HCT116 (cell line): ENCODE measurements around the gene DRAM1. TPM values are rescaled to one million over a fixed set of nuclear protein-coding genes. Genes with fewer than 3 reads are reported as not detected.

ENCODE experiments used
- ATAC-seq: fragments of 200-7000 bp; cut with Tn5 transposase; 2 replicates; pipeline ENCODE4 v1.9.1; 2020; ENCODE audit warnings: mild to moderate bottlenecking, moderate library complexity
- BruUV-seq: library from RNA; stranded (reverse); fragments of 400-500 nt; replicated peaks from 2 replicates; lab custom pipeline; 2021; lab: Mats Ljungman, UMichigan
- CTCF ChIA-PET: fragments of 300-600 bp; sonication (Branson Sonifier 250); formaldehyde crosslinking; loops from one replicate; lab custom pipeline; 2021; ENCODE audit warnings: antibody characterized with exemption; lab: Charles Lee
- POLR2A ChIA-PET: fragments of 300-600, 350-600 bp; sonication (Branson Sonifier 250); formaldehyde crosslinking; loops from one replicate; lab custom pipeline; 2021; ENCODE audit warnings: antibody characterized with exemption; lab: Charles Lee
- RAD21 ChIA-PET, 2 experiments: fragments of 300-600 bp; sonication (Branson Sonifier 250); formaldehyde crosslinking; loops; one replicate each; lab custom pipeline; 2023; ENCODE audit warnings: low total read pairs in 2 of 2; ENCODE audit not compliant: uncharacterized antibody in 2 of 2, unreplicated experiment in 2 of 2, low non-redundant PET in 1 of 2; lab: Charles Lee
- DNase-seq: peaks from one replicate; pipeline ENCODE4 v3.0.0-alpha.2; 2010; ENCODE audit warnings: low read depth, low spot score
- H2AFZ ChIP-seq: fragments of 200-600 bp; shearing (Covaris generic), sonication (generic); 2 replicates; pipeline ENCODE4 v1.6.1; 2017; ENCODE audit warnings: low read depth, mixed run types, mixed read lengths, antibody characterized with exemption, low read length; ENCODE audit not compliant: poor library complexity, severe bottlenecking
- H3K27ac ChIP-seq: 2 replicates; pipeline ENCODE4 v1.5.1; 2012; ENCODE audit warnings: low read depth, low read length
- H3K27me3 ChIP-seq: fragments of 200-600 bp; sonication (generic); 2 replicates; pipeline ENCODE4 v1.6.1; 2016; ENCODE audit warnings: mixed run types, low read length, mixed read lengths; ENCODE audit not compliant: insufficient read depth
- H3K36me3 ChIP-seq, 2 experiments: fragments of 200-500 bp in 1 of 2; fragments of 200-600 bp in 1 of 2; sonication (Bioruptor generic) in 1 of 2; sonication (generic) in 1 of 2; 2 replicates each; pipeline versions ENCODE4 v1.5.1 to v1.6.1; 2014 to 2016; ENCODE audit warnings: low read length in 2 of 2, inconsistent platforms in 1 of 2, mixed read lengths in 1 of 2, mixed run types in 1 of 2; ENCODE audit not compliant: insufficient read depth in 2 of 2, control insufficient read depth in 1 of 2
- H3K4me1 ChIP-seq, 2 experiments: fragments of 200-600 bp in 1 of 2; sonication (generic) in 1 of 2; 2 replicates each; pipeline versions ENCODE4 v1.5.1 to v1.6.1; 2012 to 2017; ENCODE audit warnings: low read length in 2 of 2, inconsistent platforms in 1 of 2, mild to moderate bottlenecking in 1 of 2, mixed read lengths in 1 of 2, mixed run types in 1 of 2, moderate library complexity in 1 of 2; ENCODE audit not compliant: insufficient read depth in 2 of 2, control insufficient read depth in 1 of 2
- H3K4me2 ChIP-seq: fragments of 200-600 bp; sonication (generic); 2 replicates; pipeline ENCODE4 v1.6.1; 2017; ENCODE audit warnings: mixed run types, low read length, mixed read lengths
- H3K4me3 ChIP-seq, 2 experiments: fragments of 200-600 bp in 1 of 2; sonication (generic) in 1 of 2; replicated peaks in 1 of 2; 2 replicates each; pipeline ENCODE4 v1.5.1; 2011 to 2016; ENCODE audit warnings: low read length in 2 of 2, control low read depth in 1 of 2, low read depth in 1 of 2, mild to moderate bottlenecking in 1 of 2, mixed read lengths in 1 of 2, mixed run types in 1 of 2
- H3K79me2 ChIP-seq: fragments of 200-600 bp; sonication (generic); 2 replicates; pipeline ENCODE4 v1.6.1; 2017; ENCODE audit warnings: mild to moderate bottlenecking, mixed run types, low read length, moderate library complexity, mixed read lengths; ENCODE audit not compliant: insufficient read depth
- H3K9ac ChIP-seq: fragments of 200-600 bp; sonication (generic); 2 replicates; pipeline ENCODE4 v1.6.1; 2016; ENCODE audit warnings: low read length, mixed read lengths
- H3K9me2 ChIP-seq: fragments of 200-600 bp; sonication (generic), shearing (Covaris generic); 2 replicates; pipeline ENCODE4 v1.6.1; 2017; ENCODE audit warnings: mixed run types, mild to moderate bottlenecking, moderate library complexity; ENCODE audit not compliant: insufficient read depth
- H3K9me3 ChIP-seq, 2 experiments: fragments of 200-500 bp in 1 of 2; fragments of 200-600 bp in 1 of 2; sonication (Bioruptor generic) in 1 of 2; sonication (generic) in 1 of 2; 2 replicates each; pipeline ENCODE4 v1.6.1; 2014 to 2017; ENCODE audit warnings: low read length in 2 of 2, mixed read lengths in 2 of 2, inconsistent platforms in 1 of 2, low read depth in 1 of 2, mild to moderate bottlenecking in 1 of 2, mixed run types in 1 of 2, moderate library complexity in 1 of 2; ENCODE audit not compliant: control insufficient read depth in 1 of 2, insufficient read depth in 1 of 2
- H4K20me1 ChIP-seq: fragments of 200-600 bp; sonication (generic), shearing (Covaris generic); 2 replicates; pipeline ENCODE4 v1.6.1; 2017; ENCODE audit warnings: mixed run types, mild to moderate bottlenecking, moderate library complexity; ENCODE audit not compliant: insufficient read depth
- CEBPB ChIP-seq: IDR thresholded peaks from 2 replicates; pipeline ENCODE4 v1.6.1; 2012; ENCODE audit warnings: low read depth
- EGR1 ChIP-seq: IDR thresholded peaks from 2 replicates; pipeline ENCODE4 v1.6.1; 2012; ENCODE audit warnings: low read depth
- ELF1 ChIP-seq: IDR thresholded peaks from 2 replicates; pipeline ENCODE4 v1.6.1; 2012; ENCODE audit warnings: low read depth, borderline replicate concordance
- EZH2 ChIP-seq: fragments of 200-600 bp; sonication (generic); IDR thresholded peaks from 2 replicates; pipeline ENCODE4 v1.6.1; 2017; ENCODE audit warnings: antibody characterized with exemption, mixed run types
- EZH2phosphoT487 ChIP-seq: fragments of 200-600 bp; IDR thresholded peaks from 2 replicates; pipeline ENCODE4 v1.6.1; 2018; ENCODE audit warnings: antibody characterized with exemption, borderline replicate concordance
- FOSL1 ChIP-seq: IDR thresholded peaks from 2 replicates; pipeline ENCODE4 v1.6.1; 2012; ENCODE audit warnings: low read depth
- JUND ChIP-seq: IDR thresholded peaks from 2 replicates; pipeline ENCODE4 v1.6.1; 2012
- POLR2A ChIP-seq: IDR thresholded peaks from 2 replicates; pipeline ENCODE4 v1.7.0; 2011; ENCODE audit warnings: borderline replicate concordance; ENCODE audit not compliant: insufficient read depth, insufficient read length; ENCODE audit errors: extremely low read depth
- POLR2AphosphoS5 ChIP-seq: IDR thresholded peaks from 2 replicates; pipeline ENCODE4 v1.6.1; 2011; ENCODE audit warnings: mild to moderate bottlenecking, low read depth, low read length, moderate library complexity
- SIN3A ChIP-seq: IDR thresholded peaks from 2 replicates; pipeline ENCODE4 v1.6.1; 2012; ENCODE audit warnings: low read depth
- SP1 ChIP-seq: IDR thresholded peaks from 2 replicates; pipeline ENCODE4 v1.6.1; 2012; ENCODE audit warnings: low read depth
- TCF7L2 ChIP-seq: IDR thresholded peaks from 2 replicates; pipeline ENCODE4 v1.7.0; 2011; ENCODE audit warnings: borderline replicate concordance, inconsistent platforms; ENCODE audit not compliant: insufficient read depth, insufficient read length; ENCODE audit errors: extremely low read depth
- YY1 ChIP-seq: IDR thresholded peaks from 2 replicates; pipeline ENCODE4 v1.6.1; 2011; ENCODE audit warnings: low read length, low read depth, moderate library complexity, mild to moderate bottlenecking; ENCODE audit not compliant: insufficient replicate concordance; ENCODE audit errors: extremely low read depth
- ZFX ChIP-seq: fragments of 450-650 bp; IDR thresholded peaks from 2 replicates; pipeline ENCODE4 v1.6.1; 2017
- intact Hi-C: fragments of 100-400 bp; cut with micrococcal nuclease; formaldehyde crosslinking; loops from 2 replicates; pipeline ENCODE4 v1.10.0; 2022
- total RNA-seq: library from RNA; stranded (reverse); gene quantifications from one replicate; pipeline ENCODE4 v1.2.1, GENCODE V29; 2021; ENCODE audit not compliant: unreplicated experiment
- TF ChIP-seq, protein P1 (sequence below), 3 experiments: fragments of 200-600 bp in 1 of 3; sonication (generic) in 1 of 3; IDR thresholded peaks in 2 of 3; conservative IDR thresholded peaks in 1 of 3; 2 replicates each; pipeline ENCODE4 v1.5.1; 2012 to 2017; ENCODE audit warnings: low read depth in 2 of 3, low read length in 2 of 3, antibody characterized with exemption in 1 of 3, borderline replicate concordance in 1 of 3, control low read depth in 1 of 3, mild to moderate bottlenecking in 1 of 3, mixed read lengths in 1 of 3, mixed run types in 1 of 3, moderate library complexity in 1 of 3; ENCODE audit not compliant: insufficient read depth in 1 of 3
- TF ChIP-seq, protein P2 (sequence below): IDR thresholded peaks from 2 replicates; pipeline ENCODE4 v1.6.1; 2011; ENCODE audit warnings: mild to moderate bottlenecking, low read length, moderate library complexity; ENCODE audit not compliant: insufficient replicate concordance; ENCODE audit errors: extremely low read depth
- TF ChIP-seq, protein P3 (sequence below): IDR thresholded peaks from 2 replicates; pipeline ENCODE4 v1.6.1; 2012; ENCODE audit warnings: low read depth
- TF ChIP-seq, protein P4 (sequence below): IDR thresholded peaks from 2 replicates; pipeline ENCODE4 v1.6.1; 2012

DRAM1 gene
- total RNA-seq, 1 experiment from 2014 or later = 20.3 TPM

DNA sequence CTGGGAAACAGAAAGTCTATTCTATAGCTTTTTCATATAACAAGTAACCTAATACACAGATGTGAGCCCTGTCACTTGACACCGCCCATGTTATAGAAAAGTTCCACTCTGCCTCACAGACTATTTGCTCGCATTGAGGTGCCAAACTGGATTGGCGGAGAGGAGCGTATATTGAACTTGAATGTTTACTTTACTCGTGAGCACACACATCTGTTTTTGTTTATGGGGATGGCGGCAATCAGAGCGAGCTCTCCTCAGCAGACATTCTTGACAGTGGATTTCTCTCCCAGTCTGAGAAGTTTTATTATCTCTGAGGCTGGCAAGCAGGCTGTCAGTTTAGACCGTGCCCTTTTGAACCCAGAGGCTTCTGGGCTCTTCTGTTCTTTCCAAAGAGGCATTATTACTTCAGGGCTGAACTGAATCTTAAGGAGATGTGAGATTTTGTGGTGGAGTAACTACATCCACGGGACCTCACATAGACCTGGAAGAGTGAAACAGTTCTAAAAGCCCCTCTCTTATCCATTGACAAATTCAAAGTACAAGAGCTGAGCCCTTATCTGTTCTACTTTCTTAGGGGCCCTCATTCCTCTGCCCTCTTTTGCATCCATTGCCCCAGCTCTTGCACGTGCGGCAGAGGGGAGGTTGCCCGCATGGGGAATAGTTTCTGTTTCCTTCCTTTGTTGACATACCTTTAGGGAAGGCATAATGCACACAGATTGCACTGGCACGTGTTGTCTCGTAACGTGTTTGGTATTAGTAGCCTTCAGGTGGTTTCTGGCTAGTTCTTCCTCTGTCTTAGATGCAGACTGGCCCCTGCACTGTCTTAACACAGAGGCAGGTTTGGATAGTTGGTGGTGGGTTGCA, 68.2 kb downstream of the DRAM1 start:
- Histone ChIP-seq H3K4me1 (no peaks in the 10 kb centered on the region), H3K9me3 (no peaks in the 10 kb centered on the region), H3K36me3 (no peaks in the 10 kb centered on the region), H3K9me2 (no peaks in the 10 kb centered on the region), H3K4me3 (no peak overlapping the region), H3K9ac (no peak overlapping the region), H3K27ac (no peak overlapping the region), H4K20me1 (no peaks in the 10 kb centered on the region), H3K4me2 (no peak overlapping the region), H3K27me3 (peaks cover 7% of the 10 kb centered on the region; the same call in 1 of the 2 replicates), H3K79me2 (no peaks in the 10 kb centered on the region)
- POLR2A ChIA-PET = no interaction called here
- CTCF ChIA-PET = no interaction called here
- intact Hi-C loops = no loop called here
- no peak for ATAC-seq
- DNase-seq = no peak
- BruUV-seq = no TSS peak
- RAD21 ChIA-PET = no interaction called here
- TF ChIP-seq SP1 = no peak
- no peak for TF ChIP-seq ZFX
- no peak for TF ChIP-seq CEBPB
- TF ChIP-seq EZH2 = no peak
- no peak for TF ChIP-seq EZH2phosphoT487
- TF ChIP-seq POLR2A = no peak
- TF ChIP-seq FOSL1 = no peak
- TF ChIP-seq, protein P1, sequence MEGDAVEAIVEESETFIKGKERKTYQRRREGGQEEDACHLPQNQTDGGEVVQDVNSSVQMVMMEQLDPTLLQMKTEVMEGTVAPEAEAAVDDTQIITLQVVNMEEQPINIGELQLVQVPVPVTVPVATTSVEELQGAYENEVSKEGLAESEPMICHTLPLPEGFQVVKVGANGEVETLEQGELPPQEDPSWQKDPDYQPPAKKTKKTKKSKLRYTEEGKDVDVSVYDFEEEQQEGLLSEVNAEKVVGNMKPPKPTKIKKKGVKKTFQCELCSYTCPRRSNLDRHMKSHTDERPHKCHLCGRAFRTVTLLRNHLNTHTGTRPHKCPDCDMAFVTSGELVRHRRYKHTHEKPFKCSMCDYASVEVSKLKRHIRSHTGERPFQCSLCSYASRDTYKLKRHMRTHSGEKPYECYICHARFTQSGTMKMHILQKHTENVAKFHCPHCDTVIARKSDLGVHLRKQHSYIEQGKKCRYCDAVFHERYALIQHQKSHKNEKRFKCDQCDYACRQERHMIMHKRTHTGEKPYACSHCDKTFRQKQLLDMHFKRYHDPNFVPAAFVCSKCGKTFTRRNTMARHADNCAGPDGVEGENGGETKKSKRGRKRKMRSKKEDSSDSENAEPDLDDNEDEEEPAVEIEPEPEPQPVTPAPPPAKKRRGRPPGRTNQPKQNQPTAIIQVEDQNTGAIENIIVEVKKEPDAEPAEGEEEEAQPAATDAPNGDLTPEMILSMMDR (IDR thresholded peaks at IDR 0.05 in 2 of 3, conservative IDR thresholded peaks at IDR 0.05 in 1 of 3; ENCODE audit: borderline replicate concordance in 1 of 3, insufficient read depth in 1 of 3, low read depth in 2 of 3, low read length in 2 of 3) = no peak
- TF ChIP-seq, protein P2, sequence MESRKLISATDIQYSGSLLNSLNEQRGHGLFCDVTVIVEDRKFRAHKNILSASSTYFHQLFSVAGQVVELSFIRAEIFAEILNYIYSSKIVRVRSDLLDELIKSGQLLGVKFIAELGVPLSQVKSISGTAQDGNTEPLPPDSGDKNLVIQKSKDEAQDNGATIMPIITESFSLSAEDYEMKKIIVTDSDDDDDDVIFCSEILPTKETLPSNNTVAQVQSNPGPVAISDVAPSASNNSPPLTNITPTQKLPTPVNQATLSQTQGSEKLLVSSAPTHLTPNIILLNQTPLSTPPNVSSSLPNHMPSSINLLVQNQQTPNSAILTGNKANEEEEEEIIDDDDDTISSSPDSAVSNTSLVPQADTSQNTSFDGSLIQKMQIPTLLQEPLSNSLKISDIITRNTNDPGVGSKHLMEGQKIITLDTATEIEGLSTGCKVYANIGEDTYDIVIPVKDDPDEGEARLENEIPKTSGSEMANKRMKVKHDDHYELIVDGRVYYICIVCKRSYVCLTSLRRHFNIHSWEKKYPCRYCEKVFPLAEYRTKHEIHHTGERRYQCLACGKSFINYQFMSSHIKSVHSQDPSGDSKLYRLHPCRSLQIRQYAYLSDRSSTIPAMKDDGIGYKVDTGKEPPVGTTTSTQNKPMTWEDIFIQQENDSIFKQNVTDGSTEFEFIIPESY = no peak
- TF ChIP-seq SIN3A = no peak
- TF ChIP-seq, protein P3, sequence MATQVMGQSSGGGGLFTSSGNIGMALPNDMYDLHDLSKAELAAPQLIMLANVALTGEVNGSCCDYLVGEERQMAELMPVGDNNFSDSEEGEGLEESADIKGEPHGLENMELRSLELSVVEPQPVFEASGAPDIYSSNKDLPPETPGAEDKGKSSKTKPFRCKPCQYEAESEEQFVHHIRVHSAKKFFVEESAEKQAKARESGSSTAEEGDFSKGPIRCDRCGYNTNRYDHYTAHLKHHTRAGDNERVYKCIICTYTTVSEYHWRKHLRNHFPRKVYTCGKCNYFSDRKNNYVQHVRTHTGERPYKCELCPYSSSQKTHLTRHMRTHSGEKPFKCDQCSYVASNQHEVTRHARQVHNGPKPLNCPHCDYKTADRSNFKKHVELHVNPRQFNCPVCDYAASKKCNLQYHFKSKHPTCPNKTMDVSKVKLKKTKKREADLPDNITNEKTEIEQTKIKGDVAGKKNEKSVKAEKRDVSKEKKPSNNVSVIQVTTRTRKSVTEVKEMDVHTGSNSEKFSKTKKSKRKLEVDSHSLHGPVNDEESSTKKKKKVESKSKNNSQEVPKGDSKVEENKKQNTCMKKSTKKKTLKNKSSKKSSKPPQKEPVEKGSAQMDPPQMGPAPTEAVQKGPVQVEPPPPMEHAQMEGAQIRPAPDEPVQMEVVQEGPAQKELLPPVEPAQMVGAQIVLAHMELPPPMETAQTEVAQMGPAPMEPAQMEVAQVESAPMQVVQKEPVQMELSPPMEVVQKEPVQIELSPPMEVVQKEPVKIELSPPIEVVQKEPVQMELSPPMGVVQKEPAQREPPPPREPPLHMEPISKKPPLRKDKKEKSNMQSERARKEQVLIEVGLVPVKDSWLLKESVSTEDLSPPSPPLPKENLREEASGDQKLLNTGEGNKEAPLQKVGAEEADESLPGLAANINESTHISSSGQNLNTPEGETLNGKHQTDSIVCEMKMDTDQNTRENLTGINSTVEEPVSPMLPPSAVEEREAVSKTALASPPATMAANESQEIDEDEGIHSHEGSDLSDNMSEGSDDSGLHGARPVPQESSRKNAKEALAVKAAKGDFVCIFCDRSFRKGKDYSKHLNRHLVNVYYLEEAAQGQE = no peak
- no peak for TF ChIP-seq EGR1
- no peak for TF ChIP-seq TCF7L2
- no peak for TF ChIP-seq JUND
- no peak for TF ChIP-seq YY1
- TF ChIP-seq POLR2AphosphoS5 = no peak
- TF ChIP-seq ELF1 = no peak
- TF ChIP-seq, protein P4, sequence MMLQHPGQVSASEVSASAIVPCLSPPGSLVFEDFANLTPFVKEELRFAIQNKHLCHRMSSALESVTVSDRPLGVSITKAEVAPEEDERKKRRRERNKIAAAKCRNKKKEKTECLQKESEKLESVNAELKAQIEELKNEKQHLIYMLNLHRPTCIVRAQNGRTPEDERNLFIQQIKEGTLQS = no peak
- TF ChIP-seq, all 23 proteins: peak for 0
- no peak overlapping the region for H2AFZ ChIP-seq
